ENCODE measurements around the gene PRKCA. TPM values are rescaled to one million over a fixed set of nuclear protein-coding genes. Genes with fewer than 3 reads are reported as not detected.

The PRKCA gene
- total RNA-seq, 1 donor from 2014 or later: 14.9 TPM

- no peak for DNase-seq (ENCODE audit: low spot score)
Measured at GRCh38 chr17:66848496-66848895, 546.1 kb downstream of the PRKCA start.

GRCh38 chr17:66849032-66849655 is 546.7 kb downstream of the PRKCA start:
- DNase-seq (ENCODE audit: low spot score): no peak

GRCh38 chr17:66849851-66850580 is 547.6 kb downstream of the PRKCA start:
- no peak for DNase-seq (ENCODE audit: low spot score)

DNA sequence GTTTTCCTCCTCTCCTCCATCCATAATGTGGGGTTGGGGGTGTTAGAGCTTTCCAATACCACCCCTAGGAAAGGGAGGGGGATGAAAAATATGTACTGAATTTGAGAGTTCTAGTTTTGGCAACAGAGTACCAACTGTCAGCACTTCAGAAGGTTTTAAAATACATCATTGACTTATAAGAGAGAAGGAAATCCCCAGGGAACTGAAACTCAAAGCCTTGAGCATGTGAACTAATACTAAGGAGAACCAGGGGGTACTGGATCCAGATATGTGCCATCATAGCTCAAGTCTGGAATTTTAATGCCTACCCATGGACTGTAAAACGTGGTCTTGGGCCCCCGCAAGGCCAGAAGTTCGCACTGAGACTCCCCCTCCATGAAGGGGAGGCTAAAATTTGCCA is 548.3 kb downstream of the PRKCA start:
- no peak for DNase-seq (ENCODE audit: low spot score)

- DNase-seq (ENCODE audit: low spot score): no peak
Measured at GRCh38 chr17:66855204-66855603, 552.8 kb downstream of the PRKCA start.

GRCh38 chr17:66858226-66859083 is 556.0 kb downstream of the PRKCA start:
- DNase-seq (ENCODE audit: low spot score): no peak

DNA sequence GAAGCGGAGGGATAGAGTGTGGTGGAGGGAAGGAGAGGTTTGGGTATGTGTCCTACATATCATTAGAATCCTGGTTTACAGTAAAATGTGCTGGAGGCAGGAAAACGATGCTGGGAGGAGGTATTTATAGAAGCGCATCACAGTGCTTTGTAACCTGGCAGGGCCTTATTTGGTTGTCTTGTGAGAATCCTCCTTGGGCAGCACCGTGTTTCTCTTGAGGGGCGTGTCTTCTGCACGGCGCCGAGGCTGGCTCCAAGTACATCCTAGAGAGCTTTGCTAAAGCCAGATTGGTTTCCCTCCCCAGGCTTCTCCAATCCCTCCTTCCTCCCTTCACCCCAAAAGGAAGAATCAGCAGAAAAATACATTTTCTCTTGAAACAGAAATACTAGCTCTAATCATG is 556.9 kb downstream of the PRKCA start:
- DNase-seq (ENCODE audit: low spot score): no peak

- no peak for DNase-seq (ENCODE audit: low spot score)
Measured at GRCh38 chr17:66860204-66860603, 557.8 kb downstream of the PRKCA start.

Small RNA genes lying within 50 kb of the gene (microRNA-seq; reads per million reads assigned to microRNA genes)
- gene MIR634 (ENCODE audit: borderline number of aligned reads): not detected

Other genes with a start within 250 kb of the PRKCA start
- gene CEP112, start 110.5 kb upstream of the PRKCA start, total RNA-seq: 37.3 TPM
- gene APOH, start 73.2 kb upstream of the PRKCA start, total RNA-seq: not detected

All from mesenteric fat pad (tissue), 1 donor.